Transverse colon (tissue), 4 donors: ENCODE measurements around the gene ADCY5. TPM values are rescaled to one million over a fixed set of nuclear protein-coding genes. Genes with fewer than 3 reads are reported as not detected.

Experiments used
- DNase-seq: peaks from one replicate; pipeline ENCODE4 v3.0.0-alpha.2; 2019
- H3K27ac ChIP-seq, 4 donors: fragments of 200-600 bp; sonication (generic); 2 replicates each; pipeline ENCODE4 v1.5.1; 2016 to 2018; ENCODE audit warnings: inconsistent platforms in 4 of 4
- H3K27me3 ChIP-seq: fragments of 200-600 bp; sonication (generic); 2 replicates; pipeline ENCODE4 v1.5.1; 2017; ENCODE audit warnings: inconsistent platforms
- H3K36me3 ChIP-seq, 4 donors: fragments of 200-600 bp; sonication (generic); 2 replicates each; pipeline ENCODE4 v1.5.1; 2017 to 2019; ENCODE audit warnings: inconsistent platforms in 4 of 4
- H3K4me1 ChIP-seq, 4 donors: fragments of 200-600 bp; sonication (generic); 2 replicates each; pipeline ENCODE4 v1.5.1; 2017 to 2020; ENCODE audit warnings: inconsistent platforms in 4 of 4
- H3K4me3 ChIP-seq, 4 donors: fragments of 200-600 bp; sonication (generic); 1 replicate in 1 of 4; 2 replicates in 3 of 4; pipeline versions ENCODE4 v1.5.1 to v1.6.1; 2017 to 2019; ENCODE audit warnings: inconsistent platforms in 4 of 4
- H3K9me3 ChIP-seq, 2 donors: fragments of 200-600 bp; sonication (generic); 2 replicates each; pipeline ENCODE4 v1.5.1; 2017 to 2019; ENCODE audit warnings: inconsistent platforms in 2 of 2
- EP300 ChIP-seq: sonication (generic); formaldehyde crosslinking; IDR thresholded peaks from one replicate; pipeline ENCODE4 v1.6.1; 2017; ENCODE audit warnings: antibody characterized with exemption, low read depth
- POLR2A ChIP-seq: fragments of 450-650 bp; IDR thresholded peaks from one replicate; pipeline ENCODE4 v1.6.1; 2016; ENCODE audit warnings: antibody characterized with exemption, mild to moderate bottlenecking, moderate library complexity
- POLR2AphosphoS5 ChIP-seq, 3 donors: sonication (generic); formaldehyde crosslinking; IDR thresholded peaks; one replicate each; pipeline ENCODE4 v1.6.1; 2016; ENCODE audit warnings: antibody characterized with exemption in 3 of 3
- WGBS, 2 donors: methylation state at CpG; one replicate each; pipeline ENCODE4 v1.1.5; 2018; ENCODE audit warnings: low coverage in 1 of 2; 5-methylcytosine and 5-hydroxymethylcytosine counted together
- in situ Hi-C, 4 donors: fragments of 200-750 bp; cut with MboI; loops; one replicate each; pipeline versions ENCODE4 v1.15.0 to v1.15.1; 2017; ENCODE audit warnings: low sequenced_read_pairs in 3 of 4, low pct_ligation_motif_present in 1 of 4, low pct_unique_long_range_greater_than_20kb in 1 of 4
- intact Hi-C: fragments of 100-400 bp; cut with DNase I; formaldehyde crosslinking; loops from one replicate; pipeline ENCODE4 v1.15.1; 2023; ENCODE audit warnings: low total_unique reads
- total RNA-seq, 4 donors: library from RNA; depleted of rRNA; stranded (reverse); fragments of >200 nt; gene quantifications; one replicate each; pipeline ENCODE4 v1.1.0, GENCODE V29; 2016
- TF ChIP-seq, protein P1 (sequence below), 5 experiments: fragments of 200-600 bp in 3 of 5; fragments of 450-650 bp in 2 of 5; sonication (generic) in 3 of 5; IDR thresholded peaks; 1 replicate in 2 of 5; 2 replicates in 3 of 5; pipeline ENCODE4 v1.5.1; 2016 to 2017; ENCODE audit warnings: antibody characterized with exemption in 5 of 5, inconsistent platforms in 3 of 5, mild to moderate bottlenecking in 2 of 5, moderate library complexity in 1 of 5

ADCY5 gene
- total RNA-seq, 4 donors from 2014 or later, result 13.9 to 42.0 (median 28.6) TPM

DNA sequence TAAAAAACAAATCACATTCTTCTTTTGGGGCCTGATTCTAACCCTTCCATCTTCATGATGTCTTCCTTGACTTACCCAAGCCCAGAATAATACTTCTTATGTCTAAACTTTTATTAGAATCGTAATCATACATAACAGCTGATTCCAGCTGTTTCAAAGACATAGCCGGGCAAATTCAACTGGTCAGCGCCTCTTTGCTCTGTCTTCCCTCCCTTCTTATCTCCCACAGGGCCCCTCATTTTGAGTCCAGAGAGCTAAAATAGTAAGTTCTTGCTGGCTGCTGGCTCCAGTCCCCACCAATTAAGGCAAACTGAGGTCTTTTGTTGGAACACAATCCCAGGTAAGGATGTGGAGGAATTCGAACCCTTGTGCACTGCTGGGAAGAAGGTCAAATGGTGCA lies 108.6 kb downstream of the ADCY5 start:
- H3K4me3 ChIP-seq, result no peak overlapping the region
- H3K9me3 ChIP-seq, result no peaks in the 10 kb centered on the region
- WGBS, 2 donors, result 57 to 84% methylated on average over 3 to 4 of the region's 4 CpGs
- peaks cover 0 to 12% (median 10%) of the 10 kb centered on the region in 4 donors for H3K4me1 ChIP-seq
- in situ Hi-C loops (loop anchor here in 1 of 4 donors (25.0 kb wide), 1 partner anchor 147 kb away; no protein-coding TSS in a partner anchor), intact Hi-C loops (no loop called here)
- H3K36me3 ChIP-seq, result no peaks in the 10 kb centered on the region
- no peak overlapping the region for H3K27ac ChIP-seq
- no peak for DNase-seq
- H3K27me3 ChIP-seq, result no peaks in the 10 kb centered on the region
- no peak for TF ChIP-seq POLR2AphosphoS5 (IDR thresholded peaks at IDR 0.05)
- TF ChIP-seq POLR2A, result no peak
- TF ChIP-seq EP300, result no peak
- TF ChIP-seq, protein P1, sequence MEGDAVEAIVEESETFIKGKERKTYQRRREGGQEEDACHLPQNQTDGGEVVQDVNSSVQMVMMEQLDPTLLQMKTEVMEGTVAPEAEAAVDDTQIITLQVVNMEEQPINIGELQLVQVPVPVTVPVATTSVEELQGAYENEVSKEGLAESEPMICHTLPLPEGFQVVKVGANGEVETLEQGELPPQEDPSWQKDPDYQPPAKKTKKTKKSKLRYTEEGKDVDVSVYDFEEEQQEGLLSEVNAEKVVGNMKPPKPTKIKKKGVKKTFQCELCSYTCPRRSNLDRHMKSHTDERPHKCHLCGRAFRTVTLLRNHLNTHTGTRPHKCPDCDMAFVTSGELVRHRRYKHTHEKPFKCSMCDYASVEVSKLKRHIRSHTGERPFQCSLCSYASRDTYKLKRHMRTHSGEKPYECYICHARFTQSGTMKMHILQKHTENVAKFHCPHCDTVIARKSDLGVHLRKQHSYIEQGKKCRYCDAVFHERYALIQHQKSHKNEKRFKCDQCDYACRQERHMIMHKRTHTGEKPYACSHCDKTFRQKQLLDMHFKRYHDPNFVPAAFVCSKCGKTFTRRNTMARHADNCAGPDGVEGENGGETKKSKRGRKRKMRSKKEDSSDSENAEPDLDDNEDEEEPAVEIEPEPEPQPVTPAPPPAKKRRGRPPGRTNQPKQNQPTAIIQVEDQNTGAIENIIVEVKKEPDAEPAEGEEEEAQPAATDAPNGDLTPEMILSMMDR (IDR thresholded peaks at IDR 0.05), result no peak

DNA sequence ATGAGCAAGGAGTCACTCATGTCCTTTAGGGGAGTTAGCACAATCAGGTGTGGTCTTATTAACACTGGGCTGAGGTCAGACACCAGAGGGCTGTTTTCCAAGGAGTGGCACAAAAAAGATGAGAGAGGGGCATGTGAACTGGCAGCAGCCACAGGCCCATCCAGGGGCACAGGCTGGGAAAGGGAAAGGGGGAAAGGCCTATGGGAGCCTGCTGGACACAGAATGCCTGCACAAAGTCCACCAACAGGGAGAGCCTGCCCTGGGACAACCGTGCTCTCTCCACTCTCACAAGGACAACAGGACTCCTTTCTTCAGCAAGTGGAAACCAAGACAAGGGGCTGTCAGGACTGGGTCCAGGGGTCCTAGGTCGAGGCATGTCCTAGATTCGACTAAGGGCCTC lies 109.6 kb downstream of the ADCY5 start:
- WGBS, 2 donors, result 78% methylated on average over 3 of the region's 3 CpGs; no CpG with 5 or more reads in 1 of the 2 donors
- Histone ChIP-seq H3K27me3 (no peaks in the 10 kb centered on the region), H3K4me1 (peaks cover 0 to 11% (median 9%) of the 10 kb centered on the region in 4 donors), H3K36me3 (no peaks in the 10 kb centered on the region), H3K27ac (no peak overlapping the region), H3K9me3 (no peaks in the 10 kb centered on the region), H3K4me3 (no peak overlapping the region)
- in situ Hi-C loops (loop anchor here in 2 of 4 donors (10.0 to 25.0 kb wide), 2 partner anchors 145 to 148 kb away; no protein-coding TSS in a partner anchor), intact Hi-C loops (no loop called here)
- DNase-seq, result no peak
- no peak for TF ChIP-seq POLR2A
- TF ChIP-seq POLR2AphosphoS5 (IDR thresholded peaks at IDR 0.05), result no peak
- TF ChIP-seq, protein P1 (IDR thresholded peaks at IDR 0.05), result no peak
- no peak for TF ChIP-seq EP300

DNA sequence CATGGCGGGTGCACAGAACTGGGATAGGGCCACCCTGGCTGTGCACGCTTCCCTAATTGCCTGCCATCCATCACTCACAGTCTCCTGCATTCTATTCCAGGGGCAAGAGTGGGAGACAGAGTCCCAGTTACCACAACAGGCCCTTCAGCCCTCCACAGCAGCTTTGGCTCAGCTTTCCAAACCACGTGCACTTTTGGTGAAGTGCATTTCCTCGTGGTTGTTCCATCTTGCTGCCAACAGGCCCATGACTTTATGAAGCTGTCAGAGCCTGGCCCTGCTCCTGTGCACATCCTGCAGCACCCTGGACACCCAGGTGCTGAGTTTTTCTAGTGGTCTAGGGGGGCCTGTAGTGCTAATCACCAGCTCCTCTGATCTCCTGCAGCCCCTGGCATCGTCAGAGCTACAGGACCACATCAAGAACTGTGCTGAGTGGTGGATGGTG lies 110.2 kb downstream of the ADCY5 start:
- H3K9me3 ChIP-seq, result no peaks in the 10 kb centered on the region
- DNase-seq, result no peak
- no peaks in the 10 kb centered on the region for H3K36me3 ChIP-seq
- TF ChIP-seq POLR2A (no peak), POLR2AphosphoS5 (IDR thresholded peaks at IDR 0.05) (no peak), EP300 (no peak)
- TF ChIP-seq, protein P1 (IDR thresholded peaks at IDR 0.05), result no peak
- intact Hi-C loops, result no loop called here
- H3K4me1 ChIP-seq, result peaks cover 0 to 11% (median 3%) of the 10 kb centered on the region in 4 donors
- H3K27ac ChIP-seq, result peak overlapping the region in 1 of 4 donors; percentile 26
- no peak overlapping the region for H3K4me3 ChIP-seq
- WGBS, 2 donors, result 17 to 55% methylated on average over 1 to 5 of the region's 5 CpGs
- in situ Hi-C loops, result loop anchor here in 2 of 4 donors (10.0 to 25.0 kb wide), 2 partner anchors 146 to 149 kb away; no protein-coding TSS in a partner anchor
- H3K27me3 ChIP-seq, result no peaks in the 10 kb centered on the region

DNA sequence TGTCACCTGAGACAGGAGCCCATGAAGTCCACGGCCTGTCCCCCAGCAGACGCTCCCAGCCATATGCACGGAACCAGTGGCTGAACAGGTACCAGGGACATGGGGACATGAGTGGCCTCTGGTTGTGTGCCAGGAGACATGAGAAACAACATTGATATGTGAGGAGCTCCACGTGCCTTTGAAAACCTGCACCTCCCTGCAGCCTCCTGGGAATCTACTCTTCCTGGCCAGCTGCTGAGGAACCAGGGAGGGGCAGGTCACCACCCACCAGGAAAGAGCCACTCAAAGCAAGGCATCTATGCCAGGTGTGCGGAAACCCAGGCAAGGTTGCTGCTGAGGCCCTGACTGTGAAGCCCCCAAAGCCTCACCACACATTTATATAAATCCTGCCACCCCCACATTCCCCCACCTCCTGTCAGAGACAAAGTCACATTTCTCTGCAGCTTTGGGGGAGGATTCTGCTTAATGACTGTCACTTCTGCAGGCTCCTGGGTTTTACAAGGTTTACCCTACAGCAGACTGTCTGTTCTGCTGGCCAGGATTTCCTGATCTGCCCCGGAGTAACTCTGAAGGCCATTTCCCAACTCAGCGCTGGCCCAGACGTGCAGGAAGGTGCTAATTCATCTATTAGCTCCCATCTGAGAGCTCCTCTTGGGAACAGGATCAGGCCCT lies 110.8 kb downstream of the ADCY5 start:
- Histone ChIP-seq H3K4me1 (peaks cover 0 to 11% (median 2%) of the 10 kb centered on the region in 4 donors), H3K27me3 (no peaks in the 10 kb centered on the region), H3K9me3 (no peaks in the 10 kb centered on the region), H3K27ac (peak overlapping the region in 1 of 4 donors; percentile 26), H3K4me3 (no peak overlapping the region), H3K36me3 (no peaks in the 10 kb centered on the region)
- intact Hi-C loops, result no loop called here
- TF ChIP-seq, protein P1 (IDR thresholded peaks at IDR 0.05), result no peak
- no peak for TF ChIP-seq POLR2A
- TF ChIP-seq POLR2AphosphoS5 (IDR thresholded peaks at IDR 0.05), result no peak
- no peak for TF ChIP-seq EP300
- WGBS, 2 donors, result 62% methylated on average over 8 of the region's 8 CpGs; no CpG with 5 or more reads in 1 of the 2 donors
- in situ Hi-C loops, result loop anchor here in 2 of 4 donors (10.0 to 25.0 kb wide), 2 partner anchors 147 to 149 kb away; no protein-coding TSS in a partner anchor
- DNase-seq, result no peak
